Prostate gland (tissue), 2 donors: ENCODE results near the gene RNF114.

Source experiments
- POLR2A ChIP-seq: fragments of 450-650 bp; IDR thresholded peaks from one replicate; pipeline ENCODE4 v1.6.1; 2016; ENCODE audit warnings: antibody characterized with exemption, mild to moderate bottlenecking
- POLR2AphosphoS5 ChIP-seq: sonication (generic); formaldehyde crosslinking; IDR thresholded peaks from one replicate; pipeline ENCODE4 v1.6.1; 2017; ENCODE audit warnings: antibody characterized with exemption
- TF ChIP-seq, protein P1 (sequence below), 4 experiments: fragments of 200-600 bp in 2 of 4; fragments of 450-650 bp in 2 of 4; sonication (generic) in 2 of 4; IDR thresholded peaks; 1 replicate in 3 of 4; 2 replicates in 1 of 4; pipeline ENCODE4 v1.5.1; 2016 to 2019; ENCODE audit warnings: antibody characterized with exemption in 4 of 4, mild to moderate bottlenecking in 2 of 4, moderate library complexity in 2 of 4

DNA sequence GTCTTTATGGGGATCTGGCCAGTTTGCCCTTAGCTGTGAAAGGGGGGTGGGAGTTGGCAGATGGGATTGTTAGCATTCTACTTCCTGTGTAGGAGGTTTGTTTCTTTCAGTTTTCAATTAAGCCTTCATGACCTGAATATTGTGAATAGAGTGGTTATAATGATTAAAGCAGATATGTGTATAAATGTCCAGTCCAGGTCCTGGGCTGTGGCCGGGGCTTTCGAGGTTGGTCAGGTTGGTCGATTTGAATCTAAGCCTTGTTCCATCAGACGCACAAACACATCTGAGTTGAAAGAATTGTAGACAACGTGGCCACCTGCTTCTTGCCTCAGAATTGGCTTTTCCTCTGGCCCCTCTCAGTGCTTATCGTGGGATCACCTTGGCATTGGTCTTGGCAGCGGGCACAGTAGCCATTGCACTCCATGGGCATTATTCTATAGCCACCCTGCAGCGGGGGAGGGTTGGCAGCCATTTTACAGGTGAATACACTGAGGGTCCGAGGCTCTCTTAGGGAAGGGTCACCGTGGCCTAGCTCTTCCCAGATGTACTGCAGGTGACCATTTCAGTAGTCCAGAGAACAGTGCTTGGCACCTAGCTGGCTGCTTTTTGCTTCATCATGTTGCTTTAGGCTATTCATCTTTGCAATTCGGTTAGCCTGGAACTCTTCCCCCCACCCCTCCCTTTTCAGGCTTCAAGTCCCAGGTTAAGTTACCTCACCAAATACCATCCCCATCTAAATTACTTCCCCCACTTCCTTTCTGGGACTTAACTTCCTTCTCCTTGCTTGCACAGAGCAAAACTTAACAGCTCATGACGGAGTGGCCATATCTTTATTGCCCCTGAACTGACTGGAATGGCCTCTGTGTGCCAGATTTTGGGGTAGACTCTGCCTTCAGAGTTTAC, 1.1 kb downstream of the RNF114 start:
- TF ChIP-seq, protein P1, sequence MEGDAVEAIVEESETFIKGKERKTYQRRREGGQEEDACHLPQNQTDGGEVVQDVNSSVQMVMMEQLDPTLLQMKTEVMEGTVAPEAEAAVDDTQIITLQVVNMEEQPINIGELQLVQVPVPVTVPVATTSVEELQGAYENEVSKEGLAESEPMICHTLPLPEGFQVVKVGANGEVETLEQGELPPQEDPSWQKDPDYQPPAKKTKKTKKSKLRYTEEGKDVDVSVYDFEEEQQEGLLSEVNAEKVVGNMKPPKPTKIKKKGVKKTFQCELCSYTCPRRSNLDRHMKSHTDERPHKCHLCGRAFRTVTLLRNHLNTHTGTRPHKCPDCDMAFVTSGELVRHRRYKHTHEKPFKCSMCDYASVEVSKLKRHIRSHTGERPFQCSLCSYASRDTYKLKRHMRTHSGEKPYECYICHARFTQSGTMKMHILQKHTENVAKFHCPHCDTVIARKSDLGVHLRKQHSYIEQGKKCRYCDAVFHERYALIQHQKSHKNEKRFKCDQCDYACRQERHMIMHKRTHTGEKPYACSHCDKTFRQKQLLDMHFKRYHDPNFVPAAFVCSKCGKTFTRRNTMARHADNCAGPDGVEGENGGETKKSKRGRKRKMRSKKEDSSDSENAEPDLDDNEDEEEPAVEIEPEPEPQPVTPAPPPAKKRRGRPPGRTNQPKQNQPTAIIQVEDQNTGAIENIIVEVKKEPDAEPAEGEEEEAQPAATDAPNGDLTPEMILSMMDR (IDR thresholded peaks at IDR 0.05) = no peak
- TF ChIP-seq POLR2A (no peak), POLR2AphosphoS5 (no peak)
